Epidermal melanocyte (primary cell): Measurements from ENCODE around the gene MATN4.

ENCODE experiments used
- DNase-seq: peaks from one replicate; pipeline ENCODE4 v3.0.0; 2011; ENCODE audit warnings: low spot score; ENCODE audit not compliant: insufficient read length

The MATN4 gene

GRCh38 chr20:45341939-45342854 lies 34.1 kb upstream of the MATN4 start:
- peak; percentile 64 for DNase-seq

GRCh38 chr20:45341579-45341938 lies 33.5 kb upstream of the MATN4 start:
- no peak for DNase-seq

GRCh38 chr20:45340951-45341350 lies 32.9 kb upstream of the MATN4 start:
- no peak for DNase-seq

DNA sequence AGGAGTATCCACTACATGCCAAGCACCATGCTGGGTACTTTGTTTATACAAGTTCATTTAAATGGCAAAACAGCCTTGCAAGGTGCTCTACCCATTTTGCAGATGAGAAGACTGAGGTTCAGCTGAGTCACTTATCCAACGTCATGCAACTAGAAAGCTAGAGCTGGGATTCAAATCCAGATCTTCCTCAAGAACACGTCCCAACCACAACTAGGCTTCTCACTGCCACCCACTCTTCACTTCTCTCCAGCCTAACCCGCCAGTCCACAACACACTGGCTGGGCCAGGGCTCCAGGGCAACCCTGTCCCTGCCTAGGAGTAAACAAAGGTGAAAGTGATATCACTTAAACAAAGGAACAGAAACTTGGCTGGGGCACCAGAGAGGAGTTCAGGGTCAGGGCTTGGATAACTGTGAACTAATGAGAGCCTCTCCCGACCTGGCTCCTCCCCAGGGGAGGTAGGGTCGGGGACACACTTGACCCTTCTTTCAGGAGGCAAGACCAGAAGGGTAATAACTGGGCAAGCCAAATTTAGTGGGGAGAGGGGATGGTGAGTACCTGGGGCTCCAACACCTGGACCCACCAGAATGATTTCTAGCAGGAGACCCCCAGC lies 32.2 kb upstream of the MATN4 start:
- peak; percentile 4 for DNase-seq

DNA sequence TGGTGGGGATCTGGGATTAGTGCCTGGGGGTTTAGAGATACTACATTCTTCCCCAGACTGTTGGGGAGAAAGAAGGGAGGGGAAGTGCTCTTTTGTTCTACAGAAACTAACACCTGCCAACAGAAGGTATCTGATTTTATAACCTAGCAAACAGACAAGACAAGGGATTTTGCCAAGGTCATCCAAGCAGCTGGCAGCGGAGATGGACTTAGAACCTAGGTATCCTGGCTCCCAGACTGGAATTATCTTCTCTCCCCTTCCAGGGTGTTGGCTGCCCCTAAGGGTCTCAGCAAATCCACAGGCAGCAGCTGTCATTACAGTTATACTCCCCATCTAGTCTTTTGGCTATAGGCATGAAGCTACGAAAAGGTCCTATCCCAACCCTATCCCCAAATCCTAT lies 31.7 kb upstream of the MATN4 start:
- DNase-seq: no peak

DNA sequence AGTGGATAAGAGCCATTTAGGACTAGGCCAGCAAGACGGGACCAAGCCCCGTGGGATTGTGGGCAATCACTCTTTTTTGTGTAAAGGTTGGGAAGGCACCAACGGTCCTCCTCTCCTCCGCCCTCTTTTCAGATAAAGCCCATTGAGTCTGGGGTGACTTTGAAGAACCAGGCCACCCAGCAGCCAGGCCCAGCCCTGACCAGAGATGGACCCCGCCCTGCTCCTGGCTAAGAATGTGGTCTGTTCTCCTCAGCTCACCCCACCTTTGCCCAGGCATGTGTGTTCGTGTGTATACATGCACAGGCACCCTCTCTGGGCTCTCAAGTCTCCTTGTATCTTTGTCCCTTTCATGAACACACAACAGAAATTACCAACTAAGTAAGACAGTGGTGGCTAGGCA lies 31.0 kb upstream of the MATN4 start:
- no peak for DNase-seq

DNA sequence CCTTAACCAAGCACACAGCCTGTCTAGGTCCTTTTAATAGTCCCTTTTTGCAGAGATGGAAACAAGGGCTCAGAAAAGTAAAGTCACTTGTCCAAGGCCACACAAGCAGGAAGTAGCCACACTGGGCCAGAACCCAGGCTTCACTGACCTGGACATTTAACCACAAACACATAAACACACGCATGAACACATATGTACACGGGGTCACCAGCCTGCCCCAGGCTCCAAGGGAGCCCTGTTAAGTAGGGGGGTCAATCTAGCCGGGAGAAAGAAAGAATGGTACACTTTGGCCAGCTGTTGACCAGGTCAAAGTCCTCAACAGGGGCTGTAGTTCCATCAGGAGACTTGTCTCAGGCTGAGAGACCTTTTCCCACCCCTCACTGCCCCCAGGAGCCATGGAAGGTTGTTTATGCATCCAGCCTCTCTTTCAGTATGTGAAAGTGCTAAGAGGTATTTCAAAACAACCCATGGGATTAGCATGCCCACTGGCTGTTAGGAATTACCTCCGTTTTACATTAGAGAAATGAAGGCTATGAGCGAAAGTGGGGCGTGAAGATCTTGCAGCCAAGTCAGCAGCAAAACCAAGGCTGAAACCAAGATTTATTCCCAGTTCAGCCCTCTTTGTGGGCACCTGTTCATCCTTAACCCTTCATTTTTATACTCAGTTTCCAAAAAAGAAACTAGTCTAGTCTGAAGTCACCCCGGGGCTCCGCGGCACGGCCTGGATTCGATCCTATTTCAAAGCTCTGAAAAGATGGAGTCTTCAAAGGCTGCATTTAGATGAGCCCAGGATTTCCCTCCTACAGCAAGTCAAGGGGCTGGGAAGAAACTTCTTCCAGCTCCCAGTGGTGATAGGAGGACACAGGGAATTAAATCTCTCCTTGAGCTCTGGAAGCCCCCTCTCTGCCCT lies 30.3 kb upstream of the MATN4 start:
- DNase-seq: peak; percentile 9

- DNase-seq: peak; percentile 55
Observed at GRCh38 chr20:45337367-45338120, 29.4 kb upstream of the MATN4 start.

- DNase-seq: peak; percentile 13
Observed at GRCh38 chr20:45336530-45337366, 28.6 kb upstream of the MATN4 start.

DNA sequence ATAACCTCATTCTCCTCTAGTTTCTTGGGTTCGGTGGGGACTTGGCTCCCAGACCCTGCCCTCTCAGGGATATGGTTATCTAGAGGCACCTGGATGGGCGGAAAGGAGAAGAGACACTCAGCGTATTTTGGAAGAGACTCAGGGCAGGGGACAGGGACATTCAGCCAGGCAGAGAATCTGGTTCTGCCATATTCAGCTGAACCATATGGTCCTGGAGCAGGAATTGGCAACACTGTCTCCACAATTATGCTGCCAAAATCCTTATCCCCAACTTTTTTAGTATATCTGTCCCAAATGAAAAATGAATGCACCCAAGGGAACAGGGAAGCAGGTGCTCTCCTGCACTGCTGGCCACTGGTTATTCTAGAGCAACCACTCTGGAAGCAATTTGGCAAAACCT lies 22.4 kb upstream of the MATN4 start:
- no peak for DNase-seq

GRCh38 chr20:45329497-45330319 lies 21.6 kb upstream of the MATN4 start:
- no peak for DNase-seq

GRCh38 chr20:45328451-45328850 lies 20.4 kb upstream of the MATN4 start:
- no peak for DNase-seq

DNA sequence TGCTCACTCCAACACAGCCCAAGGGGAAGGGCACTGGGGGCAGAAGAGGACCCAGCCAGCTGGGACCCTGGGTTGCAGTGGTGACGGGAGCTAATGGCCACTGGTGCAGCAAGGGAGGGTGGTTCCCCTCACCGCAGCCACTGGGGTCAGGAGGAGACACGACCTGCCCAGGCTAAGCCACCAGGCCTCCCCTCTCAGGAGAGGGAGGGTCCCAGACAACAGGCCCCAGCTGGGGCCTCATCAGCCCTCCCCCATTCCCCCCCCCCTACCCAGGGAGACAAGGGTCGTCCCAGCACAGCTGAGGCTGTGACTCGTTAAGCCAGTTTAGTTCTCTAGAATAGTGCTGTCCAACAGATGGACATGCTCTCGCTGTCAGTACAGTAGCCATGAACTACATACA lies 17.3 kb upstream of the MATN4 start:
- DNase-seq: no peak

DNA sequence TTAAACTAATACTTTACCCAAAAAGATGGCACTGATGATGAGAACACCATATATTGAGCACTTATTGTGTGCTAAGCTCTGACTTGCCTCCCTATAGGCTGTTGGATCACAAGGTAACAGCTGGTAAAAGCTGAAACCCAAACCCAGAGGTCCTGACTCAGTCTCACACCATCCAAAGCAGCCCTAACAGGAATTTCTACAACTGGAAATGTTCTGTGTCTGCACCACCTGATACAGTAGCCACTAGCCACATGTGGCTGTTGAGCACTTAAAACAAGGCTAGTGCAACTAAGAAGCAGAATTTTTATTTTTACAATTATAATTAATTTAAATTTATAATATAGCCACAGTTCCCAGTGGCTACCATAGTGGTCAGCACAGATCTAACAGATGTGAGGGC lies 15.6 kb upstream of the MATN4 start:
- DNase-seq: no peak

DNA sequence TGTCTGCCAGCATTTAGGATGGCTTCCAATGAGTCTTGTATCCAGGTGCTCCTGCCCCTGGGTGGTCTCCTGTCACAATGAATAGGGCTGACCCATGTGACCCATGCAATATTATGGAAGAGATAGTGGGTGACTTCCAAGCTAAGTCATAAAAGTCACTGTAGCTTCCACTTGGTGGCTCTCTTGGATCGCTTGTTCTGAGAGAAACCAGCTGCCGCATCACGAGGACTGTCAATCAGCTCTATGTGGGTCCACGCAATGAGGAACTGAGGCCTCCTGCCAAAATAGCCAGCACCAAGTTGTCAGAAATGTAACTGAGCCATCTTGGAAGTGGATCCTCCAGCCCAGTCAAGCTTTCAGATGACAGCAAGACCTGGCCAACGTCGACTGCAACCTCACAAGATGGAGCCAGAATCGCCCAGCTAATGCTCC lies 14.9 kb upstream of the MATN4 start:
- no peak for DNase-seq

DNA sequence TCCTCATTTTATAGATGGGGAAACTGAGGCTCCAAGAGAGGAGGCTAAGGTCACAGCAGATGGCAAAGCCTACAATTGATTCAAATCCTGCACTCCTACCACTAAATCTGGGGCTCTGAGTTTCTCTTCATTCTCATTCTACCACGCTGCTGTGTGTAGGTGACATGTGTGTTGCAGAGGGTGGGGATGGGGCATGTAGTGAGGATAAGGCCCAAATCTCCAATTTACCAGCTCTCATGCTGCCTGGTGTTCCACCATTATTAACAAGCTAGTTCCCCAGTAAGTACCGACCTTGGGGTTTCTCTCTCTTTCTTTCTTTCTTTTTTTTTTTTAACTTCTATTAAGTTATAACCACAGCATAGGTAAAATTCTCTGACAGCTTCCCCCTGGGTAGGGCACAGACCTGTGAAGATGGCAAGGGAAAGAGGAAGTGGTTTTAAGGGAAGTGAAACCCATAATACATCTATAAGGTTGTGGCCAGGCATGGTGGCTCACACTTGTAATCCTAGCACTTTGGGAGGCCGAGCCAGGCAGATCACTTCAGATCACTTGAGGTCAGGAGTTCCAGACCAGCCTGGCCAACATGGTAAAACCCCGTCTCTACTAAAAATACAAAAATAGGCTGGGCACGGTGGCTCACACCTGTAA lies 13.0 kb upstream of the MATN4 start:
- DNase-seq: no peak

DNA sequence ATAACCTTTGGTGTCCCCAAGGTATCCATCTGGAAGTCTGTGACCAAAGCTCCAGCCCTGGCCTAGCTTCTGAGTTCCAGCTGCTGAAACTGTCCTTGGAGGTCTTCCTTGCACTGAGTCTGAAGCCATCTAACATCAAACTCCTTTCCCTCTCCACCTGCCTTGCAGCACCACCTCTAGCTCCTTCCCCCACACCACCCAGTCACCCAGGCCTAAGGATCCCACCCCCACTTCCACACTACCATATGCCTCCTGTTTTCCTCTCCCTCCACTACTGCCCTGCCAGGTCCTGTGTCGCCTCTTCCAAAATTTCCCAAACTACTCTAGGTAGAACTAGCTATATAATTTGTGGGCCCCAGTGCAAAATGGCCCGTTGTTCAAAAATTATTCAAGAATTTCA lies 10.8 kb upstream of the MATN4 start:
- no peak for DNase-seq

- no peak for DNase-seq
Observed at GRCh38 chr20:45318386-45318939, 10.4 kb upstream of the MATN4 start.

GRCh38 chr20:45317826-45318225 lies 9.7 kb upstream of the MATN4 start:
- no peak for DNase-seq
